GM19238 (cell line): Measurements from ENCODE around the gene COL15A1.

Experiments
- DNase-seq: peaks from one replicate; pipeline ENCODE4 v3.0.0; 2011; ENCODE audit warnings: low spot score; ENCODE audit not compliant: insufficient read length

COL15A1 gene

DNA sequence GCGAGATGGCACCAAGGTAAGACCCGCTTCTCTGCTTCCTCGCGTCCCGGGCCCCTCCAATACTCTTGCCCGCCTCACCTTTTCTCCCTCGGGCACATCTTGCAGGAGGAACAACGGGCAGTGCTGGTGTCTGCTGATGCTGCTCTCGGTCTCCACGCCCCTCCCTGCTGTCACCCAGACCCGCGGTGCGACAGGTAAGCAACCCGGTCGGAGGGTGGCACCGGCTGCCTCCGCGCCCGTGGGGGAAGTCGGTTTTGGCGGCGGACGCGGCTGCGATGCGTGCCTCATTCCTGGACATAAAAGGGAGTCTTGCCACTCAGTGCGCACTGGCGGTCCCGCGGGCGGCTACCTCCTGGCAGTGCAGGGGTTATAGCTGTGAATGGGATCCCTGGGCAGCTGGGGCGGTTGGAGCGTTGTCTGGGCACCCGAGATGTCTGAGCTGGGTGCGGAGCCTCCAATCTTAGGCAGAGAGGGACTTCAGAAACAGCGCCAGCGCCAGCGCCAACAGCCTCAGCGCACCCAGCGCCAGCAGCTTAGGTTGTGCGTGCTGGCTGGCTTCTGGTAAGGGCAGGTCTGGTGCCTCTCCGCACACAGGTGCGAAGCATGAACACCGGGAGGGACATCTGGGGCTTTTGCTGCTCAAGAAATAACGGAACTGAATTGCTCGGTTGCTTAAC is 488 bp downstream of the COL15A1 start:
- no peak for DNase-seq

DNA sequence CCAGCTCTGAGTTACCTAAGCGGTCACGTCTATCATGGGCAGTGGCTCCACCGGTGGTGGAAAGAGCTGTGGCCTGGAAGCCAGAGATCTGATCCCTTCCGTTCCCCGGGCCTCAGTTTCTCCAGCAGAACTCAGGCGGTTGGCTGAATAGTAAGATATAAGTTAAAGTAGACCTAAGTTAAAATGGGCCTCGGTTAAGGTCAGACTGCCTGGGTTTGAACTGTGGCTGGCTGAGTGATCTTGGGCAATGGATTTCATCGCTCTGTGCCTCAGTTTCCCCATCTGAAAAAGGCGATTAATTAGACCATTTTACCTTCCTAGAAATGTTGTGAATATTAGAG is 997 bp downstream of the COL15A1 start:
- no peak for DNase-seq

DNA sequence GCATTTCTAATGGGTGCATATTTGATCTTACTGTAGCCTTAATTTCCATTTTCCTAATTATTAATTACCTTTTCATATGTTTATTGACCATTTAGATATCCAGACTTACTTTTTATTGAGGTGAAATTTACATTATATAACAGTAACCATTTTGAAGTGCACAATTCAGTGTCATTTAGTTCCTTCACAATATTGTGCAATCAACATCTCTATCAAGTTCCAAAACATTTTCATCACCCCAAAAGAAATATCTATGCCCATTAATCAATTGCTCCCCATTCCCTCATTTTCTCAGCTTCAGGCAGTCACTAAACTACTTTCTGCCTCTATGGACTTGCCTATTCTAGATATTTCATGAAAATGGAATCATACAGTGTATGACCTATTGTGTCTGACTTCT is 5.9 kb downstream of the COL15A1 start:
- DNase-seq = no peak

DNA sequence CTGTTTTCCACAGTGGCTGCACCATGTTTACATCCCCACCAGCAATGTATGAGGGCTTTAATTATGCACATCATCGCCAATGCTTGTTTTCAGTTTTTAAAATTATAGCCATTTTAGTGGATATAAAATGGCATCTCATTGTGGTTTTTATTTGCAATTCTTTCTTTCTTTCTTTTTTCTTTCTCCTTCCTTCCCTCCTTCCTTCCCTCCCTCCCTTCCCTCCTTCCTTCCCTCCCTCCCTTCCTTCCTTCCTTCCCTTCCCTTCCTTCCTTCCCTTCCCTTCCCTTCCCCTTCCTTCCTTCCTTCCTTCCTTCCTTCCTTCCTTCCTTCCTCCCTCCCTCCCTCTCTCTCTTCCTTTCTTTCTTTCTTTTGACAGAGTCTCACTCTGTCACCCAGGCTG is 6.6 kb downstream of the COL15A1 start:
- DNase-seq = no peak

DNA sequence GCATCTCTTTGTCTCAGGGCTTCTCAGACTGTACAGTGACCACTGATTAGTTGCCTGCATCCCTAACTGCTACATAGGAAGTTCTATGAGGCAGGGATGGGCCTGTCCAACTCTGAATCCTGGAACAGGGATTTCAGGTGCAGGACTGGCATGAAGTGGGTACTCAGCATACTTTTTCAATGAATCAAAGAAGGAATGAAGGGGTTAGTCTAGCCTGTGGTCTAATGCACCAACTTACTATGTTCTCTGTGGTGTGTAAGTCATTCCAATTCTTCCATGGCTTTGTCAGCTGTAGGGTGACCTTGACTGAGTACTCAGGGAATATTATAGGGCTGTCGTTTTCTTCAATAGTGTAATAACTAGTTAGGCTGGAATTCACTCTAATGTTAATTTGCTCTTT is 8.3 kb downstream of the COL15A1 start:
- DNase-seq = no peak

DNA sequence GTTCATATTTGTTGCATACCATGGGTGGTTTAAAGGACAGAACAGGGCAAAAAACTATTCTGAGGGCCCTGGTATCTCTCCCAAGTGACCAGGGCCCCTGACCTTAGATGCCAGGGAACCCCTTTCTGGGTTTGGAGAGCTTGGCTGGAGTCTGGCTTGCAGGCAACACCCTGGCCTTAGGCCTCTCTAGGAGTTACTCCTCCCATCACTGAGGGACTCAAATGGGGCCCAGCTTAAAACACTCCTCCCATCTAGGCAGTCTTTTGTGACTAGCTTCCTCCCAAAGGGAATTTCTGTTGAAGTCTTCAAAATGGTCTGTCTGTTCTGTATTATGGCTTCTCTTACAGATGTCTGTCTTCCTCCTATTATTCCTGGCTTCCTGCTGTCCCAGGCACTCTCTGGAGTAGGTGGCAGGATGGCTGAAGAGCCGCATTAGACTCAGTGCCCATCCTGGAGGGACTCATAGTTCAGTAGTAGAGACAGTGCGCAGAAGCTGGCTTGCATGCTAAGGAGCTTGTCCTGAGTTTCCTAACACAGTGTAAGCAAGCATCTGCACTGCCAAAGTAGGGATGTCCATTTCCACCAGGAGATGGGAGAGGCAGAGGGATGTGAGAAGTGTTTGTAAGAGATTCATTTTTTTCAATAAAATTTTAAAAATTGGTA is 10.0 kb downstream of the COL15A1 start:
- no peak for DNase-seq

DNA sequence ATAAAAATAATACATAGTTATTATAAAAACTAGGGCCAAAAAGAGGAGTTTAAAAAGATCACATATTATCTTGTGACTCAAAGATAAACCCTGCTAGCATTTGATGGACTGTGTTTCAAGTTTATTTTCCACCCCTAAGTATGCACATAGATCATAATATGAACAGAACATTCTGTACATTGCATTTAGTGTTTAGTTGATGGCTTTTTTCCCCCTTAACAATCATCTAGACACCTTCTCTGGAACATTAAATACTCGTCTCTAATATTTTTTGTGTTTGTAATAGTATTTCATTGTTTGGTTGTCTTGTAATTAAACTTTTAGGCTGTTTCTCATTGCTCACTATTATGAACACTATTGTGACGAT is 10.5 kb downstream of the COL15A1 start:
- DNase-seq = no peak

DNA sequence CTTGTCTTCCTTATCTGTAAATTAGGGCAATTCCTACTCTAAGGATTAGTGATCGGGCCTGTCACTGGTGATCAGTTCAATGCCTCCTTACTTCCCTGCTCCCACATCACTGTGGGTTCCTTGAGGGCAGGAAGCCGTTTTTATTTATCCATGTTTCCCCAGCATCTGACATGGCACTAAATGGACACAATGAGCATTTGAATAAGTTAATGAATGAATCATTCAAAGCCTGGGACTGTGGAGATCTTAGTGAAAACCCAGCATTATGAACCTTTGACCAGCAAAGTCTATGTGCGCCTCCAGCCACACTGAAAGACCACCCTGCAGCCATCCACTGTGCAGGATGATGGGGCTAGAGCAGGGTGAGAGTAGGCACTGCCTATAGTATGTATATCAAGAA is 11.6 kb downstream of the COL15A1 start:
- DNase-seq = no peak

DNA sequence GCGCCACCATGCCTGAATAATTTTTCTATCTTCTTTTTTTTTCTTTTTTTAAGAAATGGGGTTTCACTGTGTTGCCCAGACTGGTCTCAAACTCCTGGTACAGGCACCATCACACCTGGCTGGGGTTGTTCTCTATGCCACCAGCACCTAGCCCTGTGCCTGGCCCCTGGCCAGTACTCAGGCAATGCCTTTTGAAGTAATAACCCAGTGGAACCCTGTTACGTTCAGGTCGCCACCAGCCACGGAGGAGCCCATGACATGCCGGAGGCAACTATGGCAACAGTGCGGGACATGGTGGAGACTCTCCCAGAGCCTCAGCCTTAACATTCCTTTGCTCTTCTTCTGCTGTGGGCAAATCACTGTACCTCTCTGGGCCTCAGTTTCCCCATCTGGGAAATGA is 14.1 kb downstream of the COL15A1 start:
- DNase-seq = no peak

DNA sequence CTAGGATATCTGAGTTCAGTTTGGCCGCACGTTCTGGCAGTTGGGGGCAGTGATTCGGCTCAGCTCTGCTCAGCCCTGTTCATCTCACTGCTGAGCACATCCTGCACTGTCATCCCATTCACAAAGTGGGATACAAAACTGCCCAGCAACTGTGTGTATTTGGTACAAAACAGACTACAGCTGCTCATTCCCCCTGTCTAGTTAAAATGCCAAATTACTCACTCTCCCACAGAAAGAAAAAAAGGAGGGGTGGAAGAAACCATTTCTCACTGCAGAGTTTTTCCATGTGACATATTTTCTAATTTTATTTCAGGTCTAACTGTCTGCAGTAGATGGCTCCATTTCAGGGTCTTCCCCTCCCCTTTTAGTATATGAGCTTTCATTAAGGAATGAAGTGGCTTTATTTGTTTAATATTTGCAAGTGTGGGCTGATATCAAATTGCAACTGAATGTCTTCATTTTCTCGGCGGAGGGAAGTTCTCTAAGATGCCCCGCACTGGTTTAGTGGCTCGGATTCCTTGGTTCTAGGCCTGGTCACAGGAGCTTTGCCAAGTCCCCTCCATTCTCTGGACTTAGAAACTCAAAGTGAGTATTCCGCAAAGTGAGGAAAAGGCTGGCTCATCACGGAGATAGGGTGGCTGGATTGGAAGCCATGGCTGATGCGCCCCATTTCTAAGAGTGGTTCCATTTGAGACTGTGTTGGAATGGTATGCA is 14.7 kb downstream of the COL15A1 start:
- no peak for DNase-seq

DNA sequence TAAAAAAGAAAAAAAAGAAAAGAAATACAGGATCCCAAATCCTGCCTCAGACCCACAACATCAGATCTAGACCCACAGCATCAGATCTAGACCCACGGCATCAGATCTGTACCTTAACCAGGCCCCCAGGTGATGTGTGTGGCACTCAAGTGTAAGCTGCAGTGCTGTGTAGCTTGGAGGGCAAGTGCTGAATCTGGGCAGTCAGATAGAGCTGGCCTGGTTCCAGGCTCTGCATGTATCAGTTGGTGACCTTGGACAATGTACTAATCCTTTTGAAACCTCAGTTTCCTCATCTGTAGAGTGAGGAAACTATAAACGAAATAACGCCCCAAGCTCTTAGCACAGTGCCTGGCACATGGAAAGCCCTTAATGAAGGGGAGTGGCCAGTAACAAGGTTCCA is 16.7 kb downstream of the COL15A1 start:
- no peak for DNase-seq

DNA sequence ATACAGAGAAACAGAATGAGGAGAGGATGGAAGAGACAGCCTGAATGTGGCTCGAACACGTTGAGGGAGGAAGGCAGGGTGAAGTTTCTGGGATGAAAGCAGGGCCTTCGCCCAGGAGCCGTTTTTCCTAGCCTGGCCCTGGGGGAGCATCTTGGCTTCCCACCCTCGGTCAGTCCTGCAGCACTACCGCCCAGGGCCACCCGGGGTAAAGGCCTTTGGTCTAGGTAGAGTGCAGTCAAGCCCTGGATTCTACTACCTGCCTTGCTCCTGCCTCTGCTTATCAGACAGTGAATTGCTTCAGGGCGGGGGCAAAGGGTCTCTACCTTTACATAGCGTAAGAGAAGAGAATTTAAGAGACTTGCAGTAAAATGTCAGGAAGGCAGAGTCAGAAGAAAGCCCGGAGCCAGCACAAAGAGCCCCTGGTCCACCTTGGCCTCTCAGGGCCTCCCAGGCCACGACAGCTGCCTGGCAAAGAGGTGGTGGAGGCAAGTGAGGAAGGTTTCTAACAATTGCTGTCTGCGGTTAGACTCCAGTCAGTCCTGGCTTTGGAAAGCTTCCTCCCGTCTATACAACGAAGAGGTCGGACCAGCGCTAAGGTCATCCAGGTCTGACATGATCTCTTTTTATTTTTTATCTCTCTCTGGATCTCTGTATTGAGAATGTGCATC is 17.9 kb downstream of the COL15A1 start:
- no peak for DNase-seq

DNA sequence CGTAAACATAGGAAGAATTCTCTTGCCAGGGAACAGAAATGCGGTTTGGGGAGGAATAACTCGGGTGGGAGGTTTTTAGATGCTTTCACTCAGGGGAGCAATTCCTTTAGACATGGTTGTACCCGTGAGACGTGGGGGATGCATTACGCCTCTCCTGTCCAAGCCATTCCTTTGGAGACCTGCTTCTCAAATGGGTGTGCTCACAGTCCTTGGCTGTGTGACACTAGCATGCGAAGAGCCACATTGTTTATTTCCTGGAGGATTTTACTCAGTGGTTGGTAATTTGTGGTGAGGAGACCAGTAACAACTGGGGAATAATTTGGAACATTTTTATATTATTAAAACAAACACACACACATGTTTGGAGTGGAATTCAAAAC is 18.5 kb downstream of the COL15A1 start:
- DNase-seq = no peak

DNA sequence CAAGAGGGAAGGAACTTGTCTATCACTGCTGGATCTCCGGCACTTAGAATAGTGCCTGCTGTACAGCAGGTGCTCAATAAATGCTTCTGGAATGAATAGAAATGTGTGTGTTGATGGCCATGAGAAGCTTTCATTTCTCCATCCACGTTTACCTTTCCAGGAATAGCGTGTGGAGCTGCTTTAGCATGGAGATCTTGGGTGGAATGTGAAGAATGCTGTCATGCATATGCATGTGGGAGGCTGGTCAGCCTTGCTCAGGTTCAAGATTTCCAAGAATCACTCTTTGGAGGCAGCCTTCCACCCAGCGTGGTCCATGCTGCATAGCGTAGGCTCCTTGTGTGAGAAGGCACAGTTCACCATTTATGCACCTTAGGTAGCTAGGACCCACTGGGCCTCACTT is 19.2 kb downstream of the COL15A1 start:
- no peak for DNase-seq

DNA sequence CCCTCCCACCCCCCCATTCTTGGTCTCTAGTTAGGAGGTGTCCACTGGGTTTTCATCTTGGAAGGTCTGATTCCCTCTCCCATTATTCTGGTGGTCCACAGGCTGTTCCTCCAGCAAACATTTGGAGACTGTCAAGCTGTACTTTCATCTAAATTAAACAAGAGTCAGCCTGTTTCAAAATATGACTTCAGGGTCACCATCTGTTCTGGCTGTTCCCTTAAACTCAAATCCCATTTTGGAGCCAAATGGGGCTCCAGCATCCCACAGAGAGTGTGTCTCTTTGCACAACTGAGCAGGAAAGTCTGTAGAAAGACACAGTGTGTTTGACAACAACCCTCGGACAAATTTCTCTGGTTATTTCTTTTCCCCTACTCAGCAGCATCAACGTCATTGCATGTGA is 20.5 kb downstream of the COL15A1 start:
- no peak for DNase-seq

DNA sequence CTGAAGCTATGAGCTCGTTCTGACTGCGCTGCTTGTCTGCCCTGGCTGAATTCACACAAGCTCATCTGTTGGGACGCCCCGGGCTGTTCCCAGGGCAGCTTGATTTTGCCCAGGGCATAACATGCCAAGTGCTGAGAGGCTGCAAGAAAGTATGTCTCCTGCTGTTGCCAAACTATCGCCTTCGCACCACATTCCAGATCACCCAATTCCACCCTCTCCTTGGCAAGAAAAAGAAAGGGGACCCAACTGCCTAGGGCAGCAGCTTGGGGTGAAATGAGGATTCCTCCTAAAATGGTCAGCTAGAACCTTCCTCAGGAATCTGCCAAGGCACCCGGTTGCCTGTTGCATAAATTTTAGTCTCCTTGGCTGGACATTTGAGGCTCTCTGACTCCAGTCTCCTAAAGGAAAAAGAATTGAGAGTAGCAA is 21.2 kb downstream of the COL15A1 start:
- DNase-seq = no peak

DNA sequence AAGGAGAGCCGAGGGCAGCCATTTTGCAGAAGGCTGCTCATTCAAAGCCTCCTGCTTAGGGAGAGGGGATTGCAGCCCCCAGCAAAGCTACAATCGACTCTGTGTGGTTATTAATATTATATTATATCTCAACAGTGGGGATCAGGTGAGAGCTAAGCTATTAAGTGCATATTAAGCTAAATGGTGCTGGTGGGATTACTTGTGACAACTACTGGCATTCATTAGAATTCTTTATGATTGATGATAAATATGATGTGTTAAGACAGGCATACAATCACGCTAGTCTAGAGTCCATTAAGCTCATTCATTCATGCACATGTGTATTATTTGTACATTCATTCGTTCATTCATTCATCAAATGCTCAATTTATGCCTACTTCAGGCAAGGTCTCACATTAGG is 23.0 kb downstream of the COL15A1 start:
- no peak for DNase-seq

DNA sequence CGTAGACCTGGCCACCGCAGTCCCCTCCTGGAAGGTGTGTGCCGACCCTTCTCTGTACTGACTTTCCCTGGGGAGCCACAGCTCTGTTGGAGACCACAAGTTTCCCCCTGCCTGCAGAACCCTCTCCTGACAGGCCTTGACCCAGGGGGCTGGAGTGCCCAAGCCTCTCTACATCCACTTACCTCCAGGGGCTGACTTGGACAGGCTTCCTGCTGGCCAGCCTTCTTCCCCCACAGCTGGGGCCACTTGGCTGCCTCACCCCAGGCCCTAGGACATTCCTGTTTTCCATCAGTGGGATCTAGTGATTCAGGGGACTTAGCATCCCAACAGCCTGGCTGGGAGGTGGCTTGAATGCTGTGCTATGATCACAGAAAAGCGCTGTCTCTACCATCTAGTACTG is 23.6 kb downstream of the COL15A1 start:
- DNase-seq = no peak

DNA sequence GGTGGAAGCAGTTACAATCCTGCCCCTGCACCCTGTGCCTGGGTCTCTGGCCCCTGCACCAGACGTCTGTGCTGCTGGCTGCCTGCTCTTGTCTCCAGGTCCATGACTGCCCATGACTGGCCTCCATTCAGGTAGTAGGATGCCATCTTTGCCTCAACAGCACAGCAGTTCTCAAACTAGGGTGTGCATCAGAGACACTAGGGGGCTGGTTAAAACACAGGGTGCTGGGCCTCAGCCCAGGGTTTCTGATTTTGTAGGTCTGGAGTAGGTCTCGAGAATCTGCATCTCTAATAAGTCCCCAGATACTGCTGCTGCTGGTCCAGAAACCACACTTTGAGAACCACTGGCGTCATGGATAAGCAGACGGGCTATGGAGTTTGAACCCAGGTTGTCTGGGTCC is 24.0 kb downstream of the COL15A1 start:
- no peak for DNase-seq

DNA sequence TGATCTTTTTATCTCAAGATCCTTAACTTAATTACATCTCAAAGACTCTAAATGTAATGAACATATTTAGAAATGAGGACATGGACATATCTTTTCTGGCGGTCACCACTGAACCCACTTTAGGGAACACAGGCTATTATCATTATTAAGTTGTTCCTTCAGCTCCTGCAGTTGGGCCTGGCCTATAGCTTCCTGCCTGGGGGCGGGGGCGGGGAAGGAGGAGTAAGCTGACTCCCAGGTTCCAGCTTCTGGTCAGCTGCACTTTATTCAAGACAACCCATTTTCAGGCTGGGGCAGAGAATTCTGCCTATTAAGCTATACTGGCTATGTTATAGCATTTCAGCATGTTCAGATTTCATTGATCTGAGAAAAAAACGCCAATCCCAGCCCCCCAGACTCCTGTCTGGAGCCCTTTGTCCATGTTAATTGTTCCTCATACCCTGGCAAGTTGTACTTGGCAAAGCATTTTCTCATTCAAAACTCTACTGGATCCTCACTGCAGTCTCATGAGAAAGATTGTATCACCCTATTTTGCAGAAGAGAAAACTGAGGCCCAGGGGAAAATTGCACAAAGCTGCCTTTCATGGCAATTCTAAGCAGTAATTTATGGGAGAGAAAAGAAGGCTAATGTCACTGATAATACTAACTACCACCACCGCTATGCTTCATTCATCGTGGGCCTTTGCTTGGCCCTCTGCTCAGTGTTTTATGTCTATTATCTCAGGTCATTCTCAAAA is 25.1 kb downstream of the COL15A1 start:
- DNase-seq = no peak

DNA sequence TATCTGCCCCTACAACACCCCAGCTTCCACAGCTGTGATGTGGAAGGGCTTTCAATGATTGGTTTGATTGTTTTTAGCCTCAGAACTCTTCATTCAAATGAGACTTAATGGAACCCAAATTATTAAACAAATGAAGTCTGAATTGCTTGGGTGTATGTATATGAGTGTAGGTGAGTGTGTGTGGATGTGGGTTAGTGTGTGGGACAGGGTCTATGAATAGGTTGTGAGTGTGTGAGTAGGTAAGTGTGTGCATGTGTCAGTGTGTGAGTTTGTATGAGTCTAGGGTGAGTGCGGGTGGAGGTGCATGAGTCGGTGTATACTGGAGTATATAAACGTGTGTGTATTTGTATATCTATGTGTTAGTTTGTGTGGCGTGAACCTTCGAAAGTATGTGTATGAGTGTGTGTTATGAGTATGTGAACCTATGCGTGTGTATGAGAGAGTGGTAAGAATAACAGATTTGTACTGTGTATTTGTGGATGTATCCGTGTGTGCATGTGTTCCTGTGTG is 26.9 kb downstream of the COL15A1 start:
- no peak for DNase-seq
